Measurements from ENCODE around the gene GMPPB.
"Not testable (repeated sequence)": the region's sequence is repeated elsewhere in the genome, so short reads cannot be mapped to it uniquely, and the experiment has no call there.

- TF ChIP-seq CTCF (conservative IDR thresholded peaks at IDR 0.05); ZFX (IDR thresholded peaks at IDR 0.05): not testable (repeated sequence)
Observed at GRCh38 chr3:49695350-49696015, 28.3 kb downstream of the GMPPB start.

Measured in C4-2B (cell line).